HG02981 (cell line): ENCODE measurements around the gene TASOR.
A peak's percentile ranks its signal among the peaks of the same experiment; 100 is the strongest.
"Not testable (repeated sequence)": the region's sequence is repeated elsewhere in the genome, so short reads cannot be mapped to it uniquely, and the experiment has no call there.

Experiments
- ATAC-seq: cut with Tn5 transposase; IDR thresholded peaks from one replicate; pipeline ENCODE4 v1.9.1; 2021; ENCODE audit warnings: mild to moderate bottlenecking, moderate library complexity; ENCODE audit not compliant: unreplicated experiment

The TASOR gene, protein sequence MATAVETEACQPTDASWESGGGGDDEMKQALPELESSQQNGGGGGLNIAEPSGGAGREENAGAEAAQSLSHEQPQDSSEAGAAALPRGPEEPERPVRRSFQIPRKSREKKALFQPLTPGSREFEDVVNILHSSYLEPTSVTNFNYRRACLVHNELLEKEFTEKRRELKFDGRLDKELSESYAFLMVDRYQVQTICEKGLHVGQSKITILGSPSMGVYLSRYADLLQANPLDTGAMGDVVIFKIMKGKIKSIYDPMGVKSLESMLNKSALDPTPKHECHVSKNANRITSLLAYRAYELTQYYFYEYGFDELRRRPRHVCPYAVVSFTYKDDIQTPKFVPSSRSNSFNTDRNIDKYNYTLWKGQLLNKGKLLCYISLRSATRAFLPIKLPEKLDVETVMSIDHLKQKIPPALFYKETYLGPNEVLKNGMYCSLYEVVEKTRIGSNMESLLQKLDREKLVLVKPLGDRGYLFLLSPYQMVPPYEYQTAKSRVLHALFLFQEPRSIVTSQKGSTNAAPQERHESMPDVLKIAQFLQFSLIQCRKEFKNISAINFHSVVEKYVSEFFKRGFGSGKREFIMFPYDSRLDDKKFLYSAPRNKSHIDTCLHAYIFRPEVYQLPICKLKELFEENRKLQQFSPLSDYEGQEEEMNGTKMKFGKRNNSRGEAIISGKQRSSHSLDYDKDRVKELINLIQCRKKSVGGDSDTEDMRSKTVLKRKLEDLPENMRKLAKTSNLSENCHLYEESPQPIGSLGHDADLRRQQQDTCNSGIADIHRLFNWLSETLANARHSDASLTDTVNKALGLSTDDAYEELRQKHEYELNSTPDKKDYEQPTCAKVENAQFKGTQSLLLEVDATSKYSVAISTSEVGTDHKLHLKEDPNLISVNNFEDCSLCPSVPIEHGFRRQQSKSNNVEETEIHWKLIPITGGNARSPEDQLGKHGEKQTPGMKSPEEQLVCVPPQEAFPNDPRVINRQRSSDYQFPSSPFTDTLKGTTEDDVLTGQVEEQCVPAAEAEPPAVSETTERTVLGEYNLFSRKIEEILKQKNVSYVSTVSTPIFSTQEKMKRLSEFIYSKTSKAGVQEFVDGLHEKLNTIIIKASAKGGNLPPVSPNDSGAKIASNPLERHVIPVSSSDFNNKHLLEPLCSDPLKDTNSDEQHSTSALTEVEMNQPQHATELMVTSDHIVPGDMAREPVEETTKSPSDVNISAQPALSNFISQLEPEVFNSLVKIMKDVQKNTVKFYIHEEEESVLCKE (N-terminal part only)

DNA sequence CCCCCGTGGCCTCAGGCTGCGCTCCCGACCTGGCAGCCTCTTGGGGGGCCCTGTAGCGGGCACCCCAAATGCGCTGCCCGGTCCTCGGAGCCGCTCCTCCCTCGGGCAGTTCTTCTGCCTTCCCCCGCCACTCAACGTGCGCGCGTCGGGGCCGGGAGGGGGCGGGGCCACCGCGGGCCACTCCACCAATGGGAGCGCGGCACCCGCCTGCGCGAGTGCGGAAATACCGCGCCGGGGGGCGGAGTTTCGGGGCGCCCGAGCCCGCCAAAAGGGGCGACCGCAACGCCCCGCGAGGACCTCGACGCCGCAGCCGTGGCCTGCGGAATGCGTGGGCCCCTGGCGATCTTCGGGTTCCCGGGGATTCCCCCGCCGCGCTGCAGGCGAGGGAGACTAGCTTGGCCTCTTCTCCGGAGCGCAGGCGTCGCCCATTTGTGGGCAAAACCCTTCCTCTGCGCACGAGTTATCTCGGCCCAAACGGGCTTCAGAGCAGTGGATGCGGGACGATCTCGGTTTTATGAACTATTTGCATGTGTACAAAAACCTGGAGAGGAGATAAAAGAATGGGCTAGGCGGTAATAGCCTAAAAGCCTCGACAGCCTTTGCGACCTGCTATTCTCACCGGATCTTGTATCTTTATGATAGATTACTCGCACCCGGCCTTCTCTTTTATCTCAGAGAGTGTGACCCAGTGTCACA is at the start of gene TASOR:
Gene TASOR, minus strand, starts transcription at position 144 of the 696 bp plus-strand sequence. CDS start 259 bp downstream, outside the sequence.
- peak; percentile 73 for ATAC-seq

DNA sequence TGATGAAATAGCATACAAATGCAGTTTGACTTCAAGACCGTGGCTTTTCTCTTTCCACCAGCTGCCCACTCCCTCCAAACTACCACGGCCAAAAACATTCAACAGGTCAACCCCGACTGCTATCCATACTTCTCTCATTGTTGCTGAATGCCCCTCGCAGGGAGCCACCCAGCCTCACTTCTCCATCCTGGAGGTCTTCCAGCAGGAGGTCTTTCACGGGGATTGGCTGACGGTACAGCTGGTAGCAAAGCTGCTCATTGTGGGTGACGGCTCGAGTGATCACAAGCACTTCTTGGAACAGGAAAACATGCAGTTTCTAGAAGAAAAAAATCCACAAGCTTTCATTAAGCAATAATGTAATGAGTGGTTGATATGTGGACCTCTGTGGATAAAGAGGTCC is 49.0 kb upstream of the TASOR start:
- ATAC-seq, result no peak

DNA sequence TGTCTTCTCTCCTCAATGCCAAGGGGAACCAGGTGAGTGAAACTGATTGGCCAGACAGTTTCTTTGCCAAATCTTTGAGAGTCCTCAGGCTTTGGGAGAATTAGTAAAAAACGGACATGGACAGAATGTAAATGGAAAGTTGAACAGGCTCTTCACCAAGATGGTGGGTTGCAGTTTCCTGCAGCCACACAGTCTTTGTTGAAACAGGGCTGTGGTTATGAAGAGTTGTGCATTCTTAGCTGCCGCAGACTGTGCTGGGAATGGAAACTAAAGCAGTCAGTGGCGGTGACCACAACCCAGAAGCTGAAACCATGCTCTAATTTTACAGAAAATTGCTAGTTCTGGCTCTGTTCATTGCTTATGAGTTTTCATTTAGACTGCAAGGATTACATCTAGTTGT is 42.1 kb upstream of the TASOR start:
- ATAC-seq, result peak; percentile 97

DNA sequence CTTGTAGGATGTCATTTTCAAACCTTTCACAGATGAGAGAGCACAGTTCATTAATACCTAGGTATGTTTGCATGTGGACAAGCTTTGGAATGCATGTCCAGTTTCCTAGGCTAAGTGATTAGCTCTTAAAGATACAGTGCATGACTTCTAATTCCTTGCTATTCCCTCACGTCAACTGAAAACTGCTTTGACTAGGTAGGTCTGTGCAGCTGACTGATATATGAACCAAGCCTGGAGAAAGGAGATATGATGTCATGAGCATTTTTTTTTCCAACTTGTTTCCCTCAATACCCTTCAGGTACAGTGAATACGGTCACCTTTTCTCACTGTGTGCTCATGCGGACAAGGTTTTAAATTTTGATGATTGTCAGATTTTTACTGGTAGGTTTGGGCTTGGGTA is 41.6 kb upstream of the TASOR start:
- no peak for ATAC-seq

DNA sequence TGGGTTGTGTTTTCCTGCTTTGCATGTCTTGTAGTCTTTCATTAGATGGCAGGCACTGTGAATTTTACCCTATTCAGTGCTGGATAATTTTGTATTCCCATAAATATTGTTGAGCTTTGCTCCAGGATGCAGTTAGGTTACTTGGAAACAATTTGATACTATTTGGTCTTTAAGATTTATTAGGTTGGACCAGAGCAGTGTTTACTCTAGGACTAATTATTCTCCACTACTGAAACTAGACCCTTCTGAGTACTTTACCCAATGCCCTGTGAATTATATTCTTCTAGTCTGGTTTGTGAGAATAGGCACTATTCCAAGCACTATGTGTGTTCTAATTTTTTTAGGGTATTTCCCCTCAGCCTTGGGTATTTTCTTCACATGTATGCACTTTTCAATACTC is 37.8 kb upstream of the TASOR start:
- no peak for ATAC-seq

DNA sequence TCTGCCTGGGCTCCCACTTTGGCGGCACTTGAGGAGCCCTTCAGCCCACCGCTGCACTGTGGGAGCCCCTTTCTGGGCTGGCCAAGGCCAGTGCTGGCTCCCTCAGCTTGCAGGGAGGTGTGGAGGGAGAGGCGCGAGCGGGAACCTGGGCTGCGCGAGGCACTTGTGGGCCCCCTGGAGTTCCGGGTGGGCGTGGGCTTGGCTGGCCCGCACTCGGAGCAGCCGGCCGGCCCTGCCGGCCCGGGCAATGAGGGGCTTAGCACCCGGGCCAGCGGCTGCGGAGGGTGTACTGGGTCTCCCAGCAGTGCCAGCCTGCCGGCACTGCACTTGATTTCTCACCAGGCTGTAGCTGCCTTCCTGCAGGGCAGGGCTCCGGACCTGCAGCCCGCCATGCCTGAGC is 35.7 kb upstream of the TASOR start:
- ATAC-seq, result not testable (repeated sequence)

DNA sequence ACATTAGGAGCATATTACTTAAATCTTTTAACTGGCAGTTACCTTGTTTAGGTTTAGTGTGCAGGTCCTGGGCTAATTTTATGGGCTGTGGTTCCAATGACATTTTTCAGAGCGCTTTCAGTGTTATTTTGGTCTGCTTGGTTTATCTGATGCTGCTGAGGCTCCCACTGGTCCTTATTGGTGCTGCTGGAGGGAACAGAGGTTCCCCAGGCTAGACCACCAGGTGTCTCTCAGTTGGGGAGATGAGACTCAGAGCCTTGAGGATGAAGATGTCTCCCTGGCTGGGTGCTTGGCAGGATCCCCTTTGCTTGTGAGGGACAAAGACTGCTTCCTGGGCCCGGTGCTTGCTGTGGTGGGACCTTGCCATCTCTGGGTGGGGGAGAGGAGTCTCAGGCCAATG is 28.3 kb upstream of the TASOR start:
- ATAC-seq, result no peak

DNA sequence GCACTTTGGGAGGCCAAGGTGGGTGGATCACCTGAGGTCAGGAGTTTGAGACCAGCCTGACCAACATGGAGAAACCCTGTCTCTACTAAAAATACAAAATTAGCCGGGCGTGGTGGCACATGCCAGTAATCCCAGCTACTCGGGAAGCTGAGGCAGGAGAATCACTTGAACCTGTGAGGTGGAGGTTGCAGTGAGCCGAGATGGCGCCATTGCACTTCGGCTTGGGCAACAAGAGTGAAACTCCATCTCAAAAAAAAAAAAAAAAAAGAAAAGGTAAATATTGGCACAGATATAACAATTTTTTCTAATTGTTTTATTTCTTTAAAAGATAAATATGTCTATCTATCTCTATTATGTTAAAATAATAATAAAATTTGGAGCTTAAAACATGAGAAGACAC is 24.3 kb upstream of the TASOR start:
- not testable (repeated sequence) for ATAC-seq

DNA sequence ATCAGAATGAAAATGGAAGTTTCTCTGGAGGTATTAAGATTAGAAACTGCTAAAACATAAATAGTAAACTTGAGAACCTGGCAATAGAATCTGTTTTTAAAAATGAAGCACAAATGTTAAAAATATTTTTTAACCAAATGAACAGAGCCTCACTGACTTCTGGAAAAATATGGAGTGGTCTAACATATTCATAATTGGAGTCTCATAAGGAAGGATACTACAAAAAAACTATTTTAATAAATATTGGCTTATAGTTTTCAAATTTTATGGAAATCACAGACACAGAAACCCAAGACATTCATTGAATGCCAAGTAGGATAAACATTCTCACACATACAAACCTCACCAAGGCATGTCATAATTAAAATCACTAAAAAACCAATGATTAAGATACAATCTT is 23.6 kb upstream of the TASOR start:
- no peak for ATAC-seq

DNA sequence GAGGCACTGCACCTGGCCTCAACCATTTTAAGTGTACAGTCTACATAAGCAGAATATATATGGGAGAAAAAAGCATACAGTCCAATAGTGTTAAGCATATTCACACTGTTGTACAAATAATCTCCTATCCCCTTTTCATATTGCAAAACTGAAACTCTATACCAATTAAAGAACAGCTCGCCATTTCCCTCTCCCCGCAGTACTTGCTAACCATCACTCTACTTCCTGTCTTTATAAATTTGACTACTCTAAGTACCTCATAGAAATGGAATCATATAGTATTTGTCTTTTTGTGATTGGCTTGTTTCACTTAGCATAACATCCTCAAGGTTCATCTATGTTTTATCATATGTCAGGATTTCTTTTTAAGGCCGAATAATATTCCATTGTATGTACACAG is 21.6 kb upstream of the TASOR start:
- ATAC-seq, result no peak

DNA sequence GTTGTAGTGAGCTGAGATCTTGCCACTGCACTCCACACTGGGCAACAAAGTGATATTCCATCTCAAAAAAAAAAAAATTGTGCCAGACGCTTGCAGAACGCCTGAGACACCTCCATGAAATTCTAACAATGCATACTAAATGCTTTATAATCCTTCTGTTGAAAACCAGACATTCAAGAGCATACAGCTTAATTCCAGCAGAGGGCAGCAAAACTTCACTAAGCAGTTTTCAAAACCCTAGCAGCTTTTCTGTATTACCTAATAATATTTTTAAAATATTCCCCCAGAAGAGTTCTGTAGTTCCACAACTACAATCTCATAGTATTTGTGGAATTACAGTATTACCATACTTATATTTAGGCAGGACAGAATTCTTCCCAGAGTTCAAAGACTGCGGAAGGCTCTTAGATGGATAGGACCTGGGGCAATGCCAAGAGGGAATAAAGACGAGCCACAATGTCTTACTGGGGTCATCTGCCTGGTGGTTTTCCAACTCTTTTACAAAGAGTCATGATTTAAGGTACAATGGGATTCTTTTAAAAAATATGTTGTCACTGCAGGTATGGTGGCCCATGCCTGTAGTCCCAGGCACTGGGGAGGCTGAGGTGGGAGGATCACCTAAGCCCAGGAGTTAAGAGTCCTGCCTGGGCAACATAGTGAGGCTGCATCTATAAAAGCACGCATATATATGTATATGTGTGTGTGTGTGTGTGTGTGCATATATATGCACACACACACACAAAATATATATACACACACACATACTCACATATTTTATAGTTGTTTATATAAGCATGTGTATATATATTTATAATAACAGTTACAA is 19.6 kb upstream of the TASOR start:
- ATAC-seq, result no peak

DNA sequence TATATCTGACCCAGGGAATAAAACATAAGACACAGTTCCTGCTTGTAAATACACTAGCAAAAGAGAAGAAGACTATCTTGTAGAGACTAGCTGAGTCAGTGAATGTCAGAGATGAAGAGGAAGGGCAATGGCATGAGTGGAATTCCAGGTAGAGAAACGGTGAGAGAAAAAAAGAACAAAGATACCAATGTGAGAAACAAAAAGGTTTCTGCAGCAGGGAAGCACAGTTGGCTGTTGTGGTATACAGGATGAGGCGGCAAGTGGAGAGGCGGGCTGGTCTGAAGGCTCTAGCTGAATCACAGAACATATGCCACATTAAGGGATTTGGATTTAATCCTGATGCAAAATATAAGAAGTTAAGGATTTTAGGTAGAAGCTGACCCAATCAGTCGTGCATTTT is 17.1 kb upstream of the TASOR start:
- ATAC-seq, result no peak

DNA sequence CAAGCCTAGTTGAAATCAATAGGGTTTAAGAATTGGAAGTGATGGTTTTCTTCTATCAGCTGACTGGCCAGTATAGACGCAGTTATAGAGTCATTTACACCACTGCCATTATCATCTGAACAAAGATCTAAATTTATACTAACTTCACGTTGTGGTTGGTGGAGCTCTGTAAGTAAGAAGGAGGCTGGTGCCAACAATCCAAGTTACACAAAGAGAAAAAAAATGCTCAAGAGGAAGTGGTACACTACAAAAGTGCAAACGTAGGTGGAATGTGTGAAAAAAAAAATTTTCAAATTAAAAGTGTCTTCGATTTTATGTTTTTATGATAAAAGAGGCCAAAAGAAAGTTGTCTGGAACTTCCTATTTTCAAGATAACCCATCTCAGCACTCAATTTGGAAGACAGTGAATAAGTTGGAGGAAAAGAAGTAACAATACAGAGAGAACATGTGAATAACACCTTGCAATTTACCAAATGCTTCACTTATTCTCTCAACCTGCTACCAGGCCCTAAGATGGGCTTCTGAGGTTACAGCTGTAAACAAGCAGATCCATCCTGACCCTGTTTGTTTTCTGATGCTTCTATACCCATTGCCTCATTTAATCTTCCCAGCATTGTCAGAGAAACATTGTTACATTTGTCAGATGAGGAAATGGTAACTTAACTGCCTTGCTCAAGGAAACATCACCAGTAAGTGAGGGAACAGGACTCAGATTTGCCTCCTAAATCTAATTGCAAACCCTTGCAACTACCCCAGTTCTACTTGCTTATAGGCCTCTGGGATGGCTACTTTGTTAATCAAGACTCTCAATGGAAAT is 12.0 kb upstream of the TASOR start:
- ATAC-seq, result no peak

DNA sequence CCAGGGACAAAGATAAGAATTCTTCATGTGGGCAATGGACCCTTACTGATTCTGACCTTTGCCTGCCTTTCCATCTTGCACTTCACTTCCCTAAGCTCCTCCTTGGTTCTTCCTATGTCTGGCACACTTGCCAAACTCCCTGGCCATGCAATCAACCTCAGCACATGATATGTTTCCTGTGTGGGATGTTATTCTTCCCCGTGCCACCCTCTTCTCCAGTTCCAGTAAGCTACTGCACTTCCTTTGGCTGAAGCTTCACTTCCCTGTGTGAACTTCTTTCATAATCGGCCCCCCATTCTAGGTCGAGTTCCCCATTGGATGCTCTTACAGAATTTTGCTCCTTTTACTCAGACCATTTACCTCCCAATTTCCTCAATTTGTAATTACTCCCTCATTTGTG is 10.7 kb upstream of the TASOR start:
- ATAC-seq, result no peak

DNA sequence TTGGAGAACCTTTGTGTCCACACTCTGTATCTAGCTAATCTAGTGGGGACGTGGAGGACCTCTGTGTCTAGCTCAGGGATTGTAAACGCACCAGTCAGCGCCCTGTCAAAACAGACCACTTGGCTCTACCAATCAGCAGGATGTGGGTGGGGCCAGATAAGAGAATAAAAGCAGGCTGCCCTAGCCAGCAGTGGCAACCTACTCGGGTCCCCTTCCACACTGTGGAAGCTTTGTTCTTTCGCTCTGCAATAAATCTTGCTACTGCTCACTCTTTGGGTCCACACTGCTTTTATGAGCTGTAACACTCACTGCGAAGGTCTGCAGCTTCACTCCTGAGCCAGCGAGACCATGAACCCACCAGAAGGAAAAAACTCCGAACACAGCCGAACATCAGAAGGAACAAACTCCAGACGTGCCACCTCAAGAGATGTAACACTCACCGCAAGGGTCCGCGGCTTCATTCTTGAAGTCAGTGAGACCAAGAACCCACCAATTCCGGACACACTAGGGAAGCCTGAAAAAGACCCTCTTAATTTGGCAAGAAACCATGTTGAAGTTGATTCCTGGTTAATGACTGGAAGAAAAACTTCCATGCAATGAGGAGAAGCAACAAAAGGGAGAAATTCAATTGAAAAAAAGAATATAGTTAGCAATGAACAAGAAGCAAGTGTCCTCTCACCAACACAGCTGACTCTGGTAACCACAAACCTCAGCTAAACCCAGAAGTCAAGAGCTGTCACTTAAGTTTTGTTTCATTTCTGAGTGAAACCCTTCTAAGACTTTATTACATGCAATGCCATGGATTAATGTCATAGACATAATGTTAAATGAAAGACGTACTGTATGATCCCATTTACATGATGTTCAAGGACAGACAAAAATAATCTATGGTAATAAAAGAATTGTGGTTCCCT is 9.7 kb upstream of the TASOR start:
- ATAC-seq, result peak; percentile 71

DNA sequence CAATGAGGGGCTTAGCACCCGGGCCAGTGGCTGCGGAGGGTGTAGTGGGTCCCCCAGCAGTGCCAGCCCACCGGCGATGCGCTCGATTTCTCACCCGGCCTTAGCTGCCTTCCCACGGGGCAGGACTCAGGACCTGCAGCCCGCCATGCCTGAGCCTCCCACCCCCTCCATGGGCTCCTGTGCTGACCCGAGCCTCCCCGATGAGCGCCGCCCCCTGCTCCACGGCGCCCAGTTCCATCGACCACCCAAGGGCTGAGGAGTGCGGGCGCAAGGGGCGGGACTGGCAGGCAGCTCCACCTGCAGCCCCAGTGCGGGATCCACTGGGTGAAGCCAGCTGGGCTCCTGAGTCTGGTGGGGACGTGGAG is 8.9 kb upstream of the TASOR start:
- not testable (repeated sequence) for ATAC-seq

DNA sequence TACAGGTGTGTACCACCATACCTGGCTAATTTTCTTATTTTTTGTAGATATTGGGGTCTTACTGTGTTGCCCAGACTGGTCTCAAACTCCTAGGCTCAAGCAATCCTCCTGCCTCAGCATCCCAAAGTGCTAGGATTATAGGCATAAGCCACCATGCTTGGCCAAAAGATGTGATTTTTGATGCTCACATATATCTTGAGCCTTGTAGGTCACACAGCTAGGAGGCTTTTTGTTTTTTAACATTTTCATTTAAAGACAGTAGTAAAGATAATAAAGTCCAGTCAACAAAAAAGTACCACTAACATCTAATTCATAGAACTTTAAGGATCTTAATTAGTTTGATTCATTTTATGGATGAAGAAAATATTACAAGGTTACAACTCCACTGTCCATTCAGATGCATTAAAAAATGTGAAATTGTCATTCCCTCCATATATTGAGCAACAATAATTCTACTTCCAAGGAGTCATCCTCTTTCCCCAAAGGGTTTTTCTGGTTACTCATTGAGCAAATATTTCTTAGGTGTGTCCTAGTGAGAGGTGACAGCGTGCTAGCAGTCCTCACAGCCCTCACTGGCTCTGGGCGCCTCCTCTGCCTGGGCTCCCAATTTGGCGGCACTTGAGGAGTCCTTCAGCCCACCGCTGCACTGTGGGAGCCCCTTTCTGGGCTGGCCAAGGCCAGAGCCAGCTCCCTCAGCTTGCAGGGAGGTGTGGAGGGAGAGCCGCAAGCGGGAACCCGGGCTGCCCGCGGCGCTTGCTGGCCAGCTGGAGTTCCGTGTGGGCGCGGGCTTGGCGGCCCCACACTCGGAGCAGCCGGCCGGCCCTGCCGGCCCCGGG is 8.3 kb upstream of the TASOR start:
- no peak for ATAC-seq
